ENCODE measurements around the gene MUC4.
A peak's percentile ranks its signal among the peaks of the same experiment; 100 is the strongest.

The MUC4 gene, protein sequence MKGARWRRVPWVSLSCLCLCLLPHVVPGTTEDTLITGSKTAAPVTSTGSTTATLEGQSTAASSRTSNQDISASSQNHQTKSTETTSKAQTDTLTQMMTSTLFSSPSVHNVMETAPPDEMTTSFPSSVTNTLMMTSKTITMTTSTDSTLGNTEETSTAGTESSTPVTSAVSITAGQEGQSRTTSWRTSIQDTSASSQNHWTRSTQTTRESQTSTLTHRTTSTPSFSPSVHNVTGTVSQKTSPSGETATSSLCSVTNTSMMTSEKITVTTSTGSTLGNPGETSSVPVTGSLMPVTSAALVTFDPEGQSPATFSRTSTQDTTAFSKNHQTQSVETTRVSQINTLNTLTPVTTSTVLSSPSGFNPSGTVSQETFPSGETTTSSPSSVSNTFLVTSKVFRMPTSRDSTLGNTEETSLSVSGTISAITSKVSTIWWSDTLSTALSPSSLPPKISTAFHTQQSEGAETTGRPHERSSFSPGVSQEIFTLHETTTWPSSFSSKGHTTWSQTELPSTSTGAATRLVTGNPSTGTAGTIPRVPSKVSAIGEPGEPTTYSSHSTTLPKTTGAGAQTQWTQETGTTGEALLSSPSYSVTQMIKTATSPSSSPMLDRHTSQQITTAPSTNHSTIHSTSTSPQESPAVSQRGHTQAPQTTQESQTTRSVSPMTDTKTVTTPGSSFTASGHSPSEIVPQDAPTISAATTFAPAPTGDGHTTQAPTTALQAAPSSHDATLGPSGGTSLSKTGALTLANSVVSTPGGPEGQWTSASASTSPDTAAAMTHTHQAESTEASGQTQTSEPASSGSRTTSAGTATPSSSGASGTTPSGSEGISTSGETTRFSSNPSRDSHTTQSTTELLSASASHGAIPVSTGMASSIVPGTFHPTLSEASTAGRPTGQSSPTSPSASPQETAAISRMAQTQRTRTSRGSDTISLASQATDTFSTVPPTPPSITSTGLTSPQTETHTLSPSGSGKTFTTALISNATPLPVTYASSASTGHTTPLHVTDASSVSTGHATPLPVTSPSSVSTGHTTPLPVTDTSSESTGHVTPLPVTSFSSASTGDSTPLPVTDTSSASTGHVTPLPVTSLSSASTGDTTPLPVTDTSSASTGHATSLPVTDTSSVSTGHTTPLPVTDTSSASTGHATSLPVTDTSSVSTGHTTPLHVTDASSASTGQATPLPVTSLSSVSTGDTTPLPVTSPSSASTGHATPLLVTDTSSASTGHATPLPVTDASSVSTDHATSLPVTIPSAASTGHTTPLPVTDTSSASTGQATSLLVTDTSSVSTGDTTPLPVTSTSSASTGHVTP (N-terminal part only)

GRCh38 chr3:195811756-195812155 is at the start of gene MUC4:
Gene MUC4 (minus strand): TSS chr3:195811929. CDS start chr3:195811817, 112 bp downstream.
- no peak for DNase-seq

GRCh38 chr3:195860456-195860855 is 48.7 kb upstream of the MUC4 start:
- DNase-seq = no peak

- no peak for DNase-seq
These were observed 48.2 kb upstream of the MUC4 start for GRCh38 chr3:195859846-195860411.

- DNase-seq = peak in 1 of 2 experiments; percentile 24
These were observed 47.5 kb upstream of the MUC4 start for GRCh38 chr3:195859061-195859845.

- DNase-seq = no peak
These were observed 44.8 kb upstream of the MUC4 start for GRCh38 chr3:195856410-195857084.

DNA sequence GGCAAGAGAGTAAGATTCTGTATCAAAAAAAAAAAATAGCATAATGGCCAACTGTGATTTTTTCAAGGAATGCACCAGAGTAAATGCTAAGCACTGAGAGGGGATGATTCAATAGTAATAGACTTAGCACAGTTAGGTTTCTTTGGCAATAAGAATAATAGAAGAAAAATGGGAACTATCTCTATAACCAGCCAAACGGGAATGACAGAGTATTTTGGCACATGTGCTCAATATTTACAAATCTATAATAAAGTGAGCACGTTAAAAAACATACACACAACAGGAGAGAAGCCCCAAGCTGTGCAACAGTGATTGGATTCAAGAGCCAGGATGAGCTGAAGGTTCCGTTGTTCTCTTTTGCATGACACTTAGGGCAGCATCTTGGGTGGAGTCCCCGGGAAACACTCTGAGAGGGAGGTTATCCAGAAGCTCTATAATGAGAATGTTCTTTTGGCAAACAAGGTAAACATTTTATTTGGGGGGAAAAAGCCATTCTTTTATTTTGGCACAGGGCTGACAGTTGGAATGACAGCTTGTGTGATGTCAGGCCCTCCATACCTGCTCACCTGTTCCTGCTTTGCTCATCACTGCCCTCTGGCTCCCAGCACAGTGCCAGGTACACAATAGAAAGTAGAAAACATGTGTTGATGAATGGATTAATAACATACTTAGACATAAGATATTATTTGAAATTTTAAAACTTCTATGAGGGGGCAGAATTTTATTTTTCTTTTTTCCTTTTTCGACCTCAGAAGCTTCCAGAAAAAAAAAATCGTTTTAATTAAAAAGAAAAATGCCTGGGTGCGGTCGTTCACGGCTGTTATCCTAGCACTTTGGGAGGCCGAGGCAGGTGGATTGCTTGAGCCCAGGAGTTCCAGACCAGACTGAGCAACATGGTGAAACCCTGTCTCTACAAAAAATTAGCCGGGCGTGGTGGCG is 44.0 kb upstream of the MUC4 start:
- no peak for DNase-seq

GRCh38 chr3:195854628-195855294 is 43.0 kb upstream of the MUC4 start:
- DNase-seq = no peak

DNA sequence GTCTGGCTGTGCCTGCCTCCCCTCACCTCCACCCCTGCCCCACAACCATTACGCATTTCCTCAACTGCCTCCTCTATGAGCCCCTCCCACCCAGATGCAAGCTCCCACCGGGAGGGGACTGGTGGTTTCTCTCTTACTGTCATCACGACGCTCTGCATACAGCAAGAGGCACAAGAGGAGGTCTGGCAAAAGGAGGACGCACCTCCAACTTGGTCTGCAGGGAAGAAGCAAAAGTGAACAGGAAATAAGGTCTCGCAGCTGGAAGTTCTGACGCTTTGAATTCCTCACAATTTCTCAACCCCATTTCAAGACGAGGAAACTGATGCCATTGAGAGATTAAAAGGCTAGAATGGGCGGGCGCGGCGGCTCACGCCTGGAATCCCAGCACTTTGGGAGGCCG is 42.3 kb upstream of the MUC4 start:
- DNase-seq = no peak

DNA sequence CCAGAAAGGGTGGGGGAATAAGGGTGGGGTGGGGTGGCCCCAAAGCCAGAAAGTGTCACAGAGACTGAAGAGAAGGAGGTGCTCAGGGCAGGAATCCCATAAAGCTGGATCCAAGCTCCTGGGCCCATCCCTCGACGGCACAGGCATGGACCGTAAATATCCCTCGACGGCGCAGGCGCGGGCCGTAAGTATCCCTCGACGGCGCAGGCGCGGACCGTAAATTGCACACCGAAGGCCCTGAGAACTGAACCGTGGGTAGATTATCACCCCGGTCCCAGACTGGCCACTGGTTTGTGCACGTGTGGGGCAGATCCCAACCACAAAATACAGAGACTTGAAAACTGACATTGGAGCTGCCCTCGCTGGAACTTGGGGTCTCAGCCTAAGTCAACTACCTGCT is 41.3 kb upstream of the MUC4 start:
- DNase-seq = no peak

GRCh38 chr3:195850857-195851543 is 39.3 kb upstream of the MUC4 start:
- DNase-seq = peak; percentile 67 to 87

DNA sequence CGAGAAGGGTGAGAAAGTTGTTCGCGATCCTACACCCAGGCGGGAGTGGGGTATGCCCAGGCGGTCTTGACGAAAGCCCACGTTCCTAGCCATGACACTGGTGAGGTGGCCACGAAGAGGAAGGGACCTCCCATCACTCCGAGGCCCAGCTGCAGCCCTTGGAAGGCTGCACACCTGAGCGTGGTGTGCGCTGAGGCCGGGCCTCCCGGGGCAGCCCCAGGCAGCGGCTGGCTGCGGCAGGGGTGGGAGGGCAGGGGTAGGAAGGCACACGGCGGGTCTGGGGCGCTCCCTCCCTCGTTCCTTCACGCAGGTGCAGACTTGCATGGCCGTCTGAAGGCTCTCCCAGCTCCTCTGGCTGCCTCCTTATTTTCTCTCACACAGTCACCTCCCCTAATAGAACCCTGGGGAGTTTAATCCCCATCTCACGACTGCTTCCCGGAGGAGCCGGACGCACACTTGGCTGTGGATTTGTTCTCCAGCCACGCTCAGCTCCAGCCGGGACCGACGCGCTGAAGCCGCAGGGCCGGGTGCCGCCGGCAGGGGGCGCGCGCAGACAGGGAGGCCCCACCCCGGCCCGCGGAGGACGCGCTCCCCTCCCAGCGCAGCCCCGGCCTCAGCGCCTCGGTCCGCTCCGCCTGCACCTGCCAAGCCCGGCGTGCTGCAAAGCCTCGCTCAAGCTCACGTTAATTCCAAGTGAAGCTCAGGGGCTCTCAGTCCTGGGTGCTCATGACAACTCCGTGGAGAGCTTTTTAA is 37.8 kb upstream of the MUC4 start:
- no peak for DNase-seq

- DNase-seq = peak in 1 of 2 experiments; percentile 33
These were observed 35.6 kb upstream of the MUC4 start for GRCh38 chr3:195847055-195847950.

GRCh38 chr3:195845483-195845882 is 33.8 kb upstream of the MUC4 start:
- no peak for DNase-seq

DNA sequence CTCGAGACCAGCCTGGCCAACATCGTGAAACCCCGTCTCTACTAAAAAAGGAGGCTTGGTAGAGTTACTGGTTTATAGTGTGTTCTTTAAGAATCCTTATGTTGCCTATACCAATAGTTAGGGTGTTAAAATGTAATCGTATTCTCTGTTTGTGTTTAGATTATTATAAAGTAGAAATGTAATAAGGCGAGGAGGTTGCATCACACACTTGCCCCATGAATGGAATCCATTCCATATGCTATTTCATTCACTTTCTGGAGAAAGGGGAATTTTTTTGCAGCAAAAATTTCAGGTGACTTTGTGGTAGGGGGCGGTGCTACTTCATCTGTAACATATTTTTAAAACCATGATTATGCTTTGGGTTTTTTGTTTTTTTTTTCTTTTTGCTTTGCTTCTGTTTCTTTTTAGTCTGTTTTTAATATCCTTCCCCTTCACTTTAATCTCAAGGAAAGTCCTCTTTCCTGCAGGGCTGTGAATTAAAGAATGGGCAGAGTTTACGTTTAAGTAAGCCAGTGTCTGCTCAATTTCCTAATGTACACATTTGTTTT is 33.0 kb upstream of the MUC4 start:
- no peak for DNase-seq

DNA sequence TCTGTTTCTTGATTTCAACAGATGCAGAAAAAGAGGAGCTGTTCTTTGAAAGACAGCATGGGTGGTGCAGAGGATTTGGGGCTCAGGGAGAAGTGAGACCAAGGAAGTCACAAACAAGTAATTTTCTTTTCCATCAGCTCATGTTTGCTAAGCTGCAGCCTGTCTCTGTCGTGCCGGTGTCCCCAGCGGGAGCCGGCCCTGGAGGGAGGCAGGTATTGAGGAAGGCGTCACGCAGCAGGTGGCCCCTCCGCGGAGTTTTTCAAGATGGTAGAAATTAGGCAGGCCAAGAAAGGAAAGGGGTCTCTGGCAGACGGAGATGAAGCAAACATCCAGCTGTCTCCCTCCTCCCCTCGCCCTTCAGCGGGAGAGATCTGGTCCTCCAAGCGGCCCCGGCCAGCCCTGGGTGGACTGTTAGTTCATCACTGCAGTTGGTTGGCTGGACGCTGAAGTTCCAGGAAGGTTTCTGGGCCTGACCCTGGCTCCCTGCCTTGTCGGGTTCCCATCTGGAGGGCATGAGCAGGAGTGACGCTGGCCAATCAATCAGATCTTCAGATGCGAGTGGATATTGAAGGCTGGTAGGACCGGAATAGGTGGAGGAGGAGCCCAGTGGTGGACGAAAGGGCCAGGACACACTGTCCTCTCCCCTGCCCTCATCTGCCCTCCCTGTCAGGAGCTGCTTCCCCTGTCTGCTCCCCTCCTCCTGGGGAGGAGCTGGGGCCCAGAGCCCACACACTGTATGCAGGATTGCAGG is 27.7 kb upstream of the MUC4 start:
- DNase-seq = no peak

DNA sequence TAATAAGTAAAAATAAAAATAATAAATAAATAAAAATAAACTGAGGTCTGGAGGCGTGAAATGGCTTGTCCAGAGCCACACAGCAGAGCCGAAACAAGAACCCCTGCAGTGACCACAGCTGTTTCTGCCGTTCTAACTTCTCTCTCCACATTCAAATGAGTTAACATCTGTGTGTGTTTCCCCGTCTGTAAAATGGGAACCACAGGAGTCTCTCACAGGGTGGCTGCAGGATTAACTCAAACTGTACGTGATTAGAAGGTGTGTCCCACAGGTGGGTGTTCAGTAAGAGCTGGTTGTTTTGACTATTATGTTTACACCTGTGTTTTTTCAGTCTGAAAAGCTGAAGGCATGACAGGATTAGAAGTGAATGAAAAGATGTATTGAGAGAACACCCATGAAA is 27.0 kb upstream of the MUC4 start:
- DNase-seq = no peak
